Small intestine (tissue), 7 donors: ENCODE measurements around the gene CRTAC1. TPM values are rescaled to one million over a fixed set of nuclear protein-coding genes. Genes with fewer than 3 reads are reported as not detected.

Experiments used
- DNase-seq, 2 donors: peaks; one replicate each; pipeline versions ENCODE4 v3.0.0 to v3.0.0-alpha.2; 2013
- FAIRE-seq: peaks from 2 replicates; lab custom pipeline; 2012; peaks lifted over from hg19 to GRCh38; lab: Jason Lieb, UNC
- H3K27ac ChIP-seq, 3 donors: one replicate each; pipeline ENCODE4 v1.5.1; 2013; ENCODE audit warnings: low read length in 2 of 3, mild to moderate bottlenecking in 2 of 3, control low read depth in 1 of 3, inconsistent platforms in 1 of 3, low read depth in 1 of 3, moderate library complexity in 1 of 3
- H3K27me3 ChIP-seq, 3 donors: one replicate each; pipeline ENCODE4 v1.6.1; 2013; ENCODE audit warnings: low read length in 3 of 3, inconsistent platforms in 1 of 3; ENCODE audit not compliant: control insufficient read depth in 3 of 3, insufficient read depth in 3 of 3
- H3K36me3 ChIP-seq, 3 donors: one replicate each; pipeline ENCODE4 v1.6.1; 2013; ENCODE audit warnings: low read length in 3 of 3, inconsistent platforms in 1 of 3, low read depth in 1 of 3, mild to moderate bottlenecking in 1 of 3, moderate library complexity in 1 of 3; ENCODE audit not compliant: control insufficient read depth in 3 of 3, insufficient read depth in 2 of 3
- H3K4me1 ChIP-seq, 3 donors: one replicate each; pipeline ENCODE4 v1.6.1; 2013; ENCODE audit warnings: low read length in 2 of 3, inconsistent platforms in 1 of 3, low read depth in 1 of 3, mild to moderate bottlenecking in 1 of 3, moderate library complexity in 1 of 3; ENCODE audit not compliant: control insufficient read depth in 3 of 3, insufficient read depth in 2 of 3
- H3K4me3 ChIP-seq, 3 donors: one replicate each; pipeline ENCODE4 v1.5.1; 2013; ENCODE audit warnings: low read length in 3 of 3, control low read depth in 1 of 3, inconsistent platforms in 1 of 3, low read depth in 1 of 3, mild to moderate bottlenecking in 1 of 3, moderate library complexity in 1 of 3
- H3K9me3 ChIP-seq, 2 donors: one replicate each; pipeline ENCODE4 v1.6.1; 2013; ENCODE audit warnings: low read depth in 1 of 2, low read length in 1 of 2; ENCODE audit not compliant: control insufficient read depth in 2 of 2, insufficient read depth in 1 of 2
- WGBS, 3 donors: extraction: QIAGEN DNeasy Blood & Tissue Kit; methylation state at CpG; one replicate each; pipeline ENCODE4 v1.1.7; 2013; 5-methylcytosine and 5-hydroxymethylcytosine counted together
- polyA plus RNA-seq, 4 donors: library from polyadenylated mRNA; stranded (reverse) in 3 of 4; unstranded in 1 of 4; fragments of 200-250 nt in 3 of 4; fragments of 120-200 nt in 1 of 4; gene quantifications; one replicate each; pipeline versions ENCODE4 v1.2.1 to v1.2.3, GENCODE V29; 2013
- donor health status: healthy with polysubstance abuse.
- donor health status: control.
- donor health status: control.
- donor health status: Bipolar disorder and iron deficiency.
- donor health status: healthy.

The CRTAC1 gene
- polyA plus RNA-seq, 4 donors: 0.75 to 2.3 TPM; not detected in 2

DNA sequence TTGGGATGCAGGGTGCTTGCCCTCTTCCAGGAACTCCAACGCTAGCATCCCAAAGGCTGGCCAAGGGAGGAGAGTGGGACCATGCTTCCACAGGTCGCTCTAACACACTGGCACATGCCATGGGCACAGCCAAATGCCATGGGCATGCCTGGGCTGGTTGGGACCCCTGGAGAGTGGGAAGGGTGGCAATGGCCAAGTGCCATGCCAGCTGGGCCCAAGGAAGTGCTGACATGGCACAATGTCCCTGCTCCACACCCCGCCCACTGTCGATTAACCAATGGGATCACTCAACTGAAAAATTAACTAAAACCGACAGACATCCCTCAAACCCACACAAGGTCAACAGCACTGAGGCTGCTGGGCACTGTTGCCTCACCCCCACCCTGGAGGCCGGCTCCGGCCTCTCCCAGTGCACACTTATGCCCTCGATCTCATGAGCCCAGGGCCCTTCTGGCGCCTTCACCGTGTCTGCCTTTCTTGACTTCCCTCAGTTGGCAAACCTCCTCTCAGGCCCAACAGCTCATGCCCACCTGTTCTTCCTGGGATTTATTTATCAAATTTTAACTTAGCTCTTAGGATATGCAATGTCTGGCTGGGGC is 97.4 kb downstream of the CRTAC1 start:
- no peak overlapping the region for H3K27ac ChIP-seq
- no peaks in the 10 kb centered on the region for H3K36me3 ChIP-seq
- H3K9me3 ChIP-seq: no peaks in the 10 kb centered on the region
- no peak for DNase-seq
- no peak overlapping the region for H3K4me3 ChIP-seq
- no peak for FAIRE-seq
- no peaks in the 10 kb centered on the region for H3K4me1 ChIP-seq
- H3K27me3 ChIP-seq: peaks cover 0 to 9% (median 4%) of the 10 kb centered on the region in 3 donors
- 86 to 89% (median 87%) methylated on average over 9 to 10 of the region's 10 CpGs for WGBS, 3 donors

DNA sequence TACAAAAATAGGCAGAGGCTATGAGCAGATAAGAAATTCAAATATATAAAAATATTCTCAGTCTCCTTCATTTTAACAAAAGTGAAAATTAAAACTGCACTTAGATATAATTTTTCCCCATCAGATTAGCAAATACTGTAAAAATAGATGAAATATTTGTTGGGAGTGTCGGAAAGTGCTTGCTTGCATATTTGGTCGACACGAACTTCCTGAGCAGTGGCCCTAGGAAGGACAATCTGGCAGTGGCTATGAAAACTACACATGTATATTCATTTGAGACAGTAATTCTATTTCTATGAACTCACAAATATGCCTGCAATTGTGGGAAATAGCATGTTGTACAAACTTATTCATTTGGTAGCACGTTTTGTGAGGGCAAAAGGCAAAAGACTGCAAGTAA is 99.4 kb downstream of the CRTAC1 start:
- FAIRE-seq (no peak), DNase-seq (no peak)
- H3K27ac ChIP-seq: no peak overlapping the region
- H3K36me3 ChIP-seq: no peaks in the 10 kb centered on the region
- H3K27me3 ChIP-seq: peaks cover 0 to 15% (median 6%) of the 10 kb centered on the region in 3 donors
- H3K4me1 ChIP-seq: no peaks in the 10 kb centered on the region
- WGBS, 3 donors: 62 to 65% (median 65%) methylated on average over 4 of the region's 4 CpGs
- H3K9me3 ChIP-seq: peaks cover 0 to 2% of the 10 kb centered on the region in 2 donors
- no peak overlapping the region for H3K4me3 ChIP-seq

DNA sequence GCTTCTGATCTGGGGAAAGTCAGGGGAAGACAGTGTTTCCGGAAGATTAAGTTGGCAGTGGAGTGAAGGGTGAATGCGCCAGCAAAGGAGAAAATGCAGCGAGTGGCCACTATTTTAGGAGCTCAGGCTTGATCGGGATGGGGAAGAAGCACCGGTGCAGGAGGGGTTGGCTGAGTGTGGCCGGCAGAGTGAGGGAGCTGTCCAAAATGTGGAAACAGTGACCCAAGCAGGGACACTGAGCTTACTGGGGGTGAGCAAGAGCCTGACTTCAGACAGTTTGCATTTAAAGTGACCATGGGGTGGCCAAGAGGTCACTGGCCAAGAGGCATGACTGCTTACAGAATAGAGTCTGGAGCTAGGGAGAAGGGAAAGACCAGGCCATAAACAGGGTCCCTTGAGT is 101.5 kb downstream of the CRTAC1 start:
- 65 to 70% (median 65%) methylated on average over 6 of the region's 6 CpGs for WGBS, 3 donors
- Histone ChIP-seq H3K4me1 (no peaks in the 10 kb centered on the region), H3K27me3 (peaks cover 0 to 15% (median 12%) of the 10 kb centered on the region in 3 donors), H3K27ac (no peak overlapping the region), H3K4me3 (no peak overlapping the region), H3K36me3 (no peaks in the 10 kb centered on the region), H3K9me3 (peaks cover 0 to 2% of the 10 kb centered on the region in 2 donors)
- no peak for FAIRE-seq
- DNase-seq: no peak

DNA sequence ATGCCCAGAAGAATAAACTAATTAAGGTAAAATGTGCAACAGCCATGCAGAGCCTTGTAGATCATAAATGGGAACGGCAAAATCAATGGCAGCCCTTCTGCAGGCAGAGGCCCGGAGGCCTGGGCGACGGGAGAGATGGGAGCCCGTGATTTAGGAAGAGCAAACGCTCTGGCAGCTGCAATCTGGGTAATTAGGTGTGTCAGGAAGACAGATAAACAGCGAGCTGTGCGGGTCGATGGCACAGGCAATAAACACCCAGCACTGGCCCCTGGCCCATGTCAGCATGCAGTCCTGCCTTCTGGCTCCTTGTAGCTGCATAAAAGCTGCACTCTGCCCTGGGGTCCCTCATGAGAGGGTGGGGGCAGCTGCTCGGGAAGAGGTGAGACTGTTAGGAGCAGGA is 102.8 kb downstream of the CRTAC1 start:
- H3K4me1 ChIP-seq: no peaks in the 10 kb centered on the region
- peaks cover 0 to 16% (median 13%) of the 10 kb centered on the region in 3 donors for H3K27me3 ChIP-seq
- no peaks in the 10 kb centered on the region for H3K36me3 ChIP-seq
- peaks cover 0 to 2% of the 10 kb centered on the region in 2 donors for H3K9me3 ChIP-seq
- no peak for FAIRE-seq
- no peak for DNase-seq
- 15 to 27% (median 16%) methylated on average over 10 of the region's 10 CpGs for WGBS, 3 donors
- no peak overlapping the region for H3K4me3 ChIP-seq
- no peak overlapping the region for H3K27ac ChIP-seq

DNA sequence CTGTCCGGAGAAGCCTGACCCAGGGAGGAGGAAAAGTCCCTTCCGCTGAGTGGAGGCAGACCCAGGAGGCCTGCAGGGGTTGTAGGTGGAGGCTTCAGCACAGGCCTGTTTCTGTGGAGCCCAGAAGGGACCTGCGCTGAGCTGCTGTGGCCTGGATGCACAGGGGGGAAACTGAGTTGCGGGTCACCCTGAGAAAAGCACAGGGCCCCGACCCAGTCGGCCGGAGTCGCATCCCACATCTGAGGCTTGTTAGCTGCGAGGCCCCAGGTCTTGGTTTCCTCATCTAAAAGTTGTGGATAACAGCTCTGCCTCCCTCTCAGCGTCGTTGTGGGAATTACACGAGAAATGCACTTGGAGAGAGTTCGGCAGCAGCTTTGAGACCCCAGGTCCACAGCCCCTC is 104.4 kb downstream of the CRTAC1 start:
- Histone ChIP-seq H3K4me1 (no peaks in the 10 kb centered on the region), H3K36me3 (no peaks in the 10 kb centered on the region), H3K27me3 (peaks cover 0 to 16% (median 13%) of the 10 kb centered on the region in 3 donors), H3K4me3 (no peak overlapping the region), H3K27ac (no peak overlapping the region), H3K9me3 (peaks cover 0 to 2% of the 10 kb centered on the region in 2 donors)
- 85 to 88% (median 88%) methylated on average over 13 of the region's 13 CpGs for WGBS, 3 donors
- DNase-seq (no peak), FAIRE-seq (no peak)

DNA sequence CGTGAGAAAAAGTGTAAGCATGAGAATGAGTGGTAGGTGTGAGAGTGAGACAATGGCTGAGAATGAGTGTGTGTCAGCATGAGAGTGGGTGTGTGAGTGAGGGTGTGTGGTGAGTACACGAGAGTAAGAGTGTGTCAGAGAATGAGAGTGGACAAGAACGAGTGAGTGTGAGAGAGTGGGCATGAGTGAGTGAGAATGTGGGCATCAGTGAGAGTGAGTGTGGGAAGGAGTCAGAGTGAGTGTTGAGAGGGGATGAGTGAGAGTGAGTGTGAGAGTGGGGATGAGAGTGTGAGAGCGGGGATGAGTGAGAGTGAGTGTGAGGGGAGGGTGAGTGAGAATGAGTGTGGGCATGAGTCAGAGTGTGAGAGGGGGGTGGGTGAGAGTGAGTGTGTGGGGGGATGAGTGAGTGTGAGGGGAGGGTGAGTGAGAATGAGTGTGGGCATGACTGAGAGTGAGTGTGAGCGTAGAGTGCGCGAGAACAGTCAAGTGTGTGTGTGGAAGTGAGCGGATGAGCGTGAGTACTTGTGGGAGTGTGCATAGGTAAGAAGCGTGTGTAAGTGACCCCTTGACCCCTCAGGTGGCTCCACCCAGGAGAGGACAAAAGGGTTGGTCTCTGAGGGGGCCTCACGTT is 105.0 kb downstream of the CRTAC1 start:
- WGBS, 3 donors: 74 to 84% (median 80%) methylated on average over 11 of the region's 11 CpGs
- peaks cover 0 to 16% (median 13%) of the 10 kb centered on the region in 3 donors for H3K27me3 ChIP-seq
- FAIRE-seq (no peak), DNase-seq (no peak)
- peaks cover 0 to 2% of the 10 kb centered on the region in 2 donors for H3K9me3 ChIP-seq
- no peak overlapping the region for H3K27ac ChIP-seq
- H3K36me3 ChIP-seq: no peaks in the 10 kb centered on the region
- H3K4me1 ChIP-seq: no peaks in the 10 kb centered on the region
- no peak overlapping the region for H3K4me3 ChIP-seq

DNA sequence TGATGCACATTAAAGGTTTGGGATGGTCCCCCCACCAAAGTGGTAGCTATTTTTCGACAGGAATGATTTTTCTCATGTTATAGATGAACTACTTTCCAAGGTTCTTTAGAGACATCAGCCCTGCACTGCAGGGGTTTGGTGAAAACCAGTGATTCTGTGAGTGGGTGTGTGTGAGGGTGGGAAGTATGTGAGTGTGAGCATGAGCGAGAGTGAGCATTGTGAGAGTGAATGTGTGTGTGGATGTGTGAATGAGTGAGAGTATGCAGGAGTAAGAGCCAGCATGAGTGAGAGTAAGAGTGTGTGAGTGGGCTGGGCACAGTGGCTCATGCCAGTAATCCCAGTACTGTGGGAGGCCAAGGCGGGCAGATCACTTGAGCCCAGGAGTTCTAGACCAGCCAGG is 105.7 kb downstream of the CRTAC1 start:
- FAIRE-seq (no peak), DNase-seq (no peak)
- Histone ChIP-seq H3K4me3 (no peak overlapping the region), H3K27ac (no peak overlapping the region), H3K4me1 (no peaks in the 10 kb centered on the region), H3K36me3 (no peaks in the 10 kb centered on the region), H3K9me3 (peaks cover 0 to 2% of the 10 kb centered on the region in 2 donors), H3K27me3 (peaks cover 0 to 16% (median 14%) of the 10 kb centered on the region in 3 donors)
- WGBS, 3 donors: 59 to 73% (median 67%) methylated on average over 3 of the region's 3 CpGs

DNA sequence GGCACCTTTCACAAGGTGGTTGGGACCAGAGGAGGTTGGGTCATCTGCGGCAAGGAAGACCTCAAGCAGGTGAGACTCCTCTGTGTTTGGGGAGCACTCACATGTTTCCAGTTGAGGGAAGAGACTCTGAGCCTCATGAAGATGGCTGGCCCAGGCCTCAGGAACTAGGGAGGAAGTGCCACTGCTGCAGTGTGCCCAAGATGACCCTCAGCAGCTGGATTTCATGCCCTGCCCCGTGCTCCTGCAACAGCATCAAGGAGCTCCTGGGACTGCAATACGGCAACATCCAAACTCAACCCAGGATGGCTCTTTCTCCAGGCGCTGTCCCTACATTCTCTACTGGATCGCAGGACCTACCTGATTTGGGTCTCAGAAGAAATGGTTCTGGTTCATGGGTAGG is 106.9 kb downstream of the CRTAC1 start:
- H3K27me3 ChIP-seq: peaks cover 0 to 14% (median 11%) of the 10 kb centered on the region in 3 donors
- no peak overlapping the region for H3K4me3 ChIP-seq
- DNase-seq (no peak), FAIRE-seq (no peak)
- no peaks in the 10 kb centered on the region for H3K4me1 ChIP-seq
- H3K36me3 ChIP-seq: no peaks in the 10 kb centered on the region
- WGBS, 3 donors: 85 to 93% (median 87%) methylated on average over 5 of the region's 5 CpGs
- peaks cover 0 to 2% of the 10 kb centered on the region in 2 donors for H3K9me3 ChIP-seq
- no peak overlapping the region for H3K27ac ChIP-seq
